ENCODE data around the gene OLFM1.

DNA sequence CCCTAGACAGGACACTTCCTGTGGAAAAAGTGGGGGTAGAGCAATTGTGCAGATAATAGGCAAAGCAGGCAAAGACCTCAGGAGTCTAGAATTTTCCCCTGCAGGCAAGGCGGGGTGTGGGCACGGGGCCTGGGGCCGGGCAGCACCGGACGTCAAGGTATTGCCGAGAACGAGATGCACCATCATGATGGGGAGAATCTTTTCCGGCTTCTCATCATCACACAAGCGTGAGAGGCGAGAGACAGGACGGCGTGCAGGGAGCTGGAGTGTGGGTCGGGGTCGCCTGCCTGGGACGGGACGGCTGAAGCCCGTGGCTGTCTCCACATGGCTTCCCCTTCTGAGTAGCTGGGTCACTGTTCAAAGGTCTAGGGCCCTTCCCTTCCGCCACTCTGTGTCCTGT lies 44.5 kb downstream of the OLFM1 start:
- TF ChIP-seq, protein P1, sequence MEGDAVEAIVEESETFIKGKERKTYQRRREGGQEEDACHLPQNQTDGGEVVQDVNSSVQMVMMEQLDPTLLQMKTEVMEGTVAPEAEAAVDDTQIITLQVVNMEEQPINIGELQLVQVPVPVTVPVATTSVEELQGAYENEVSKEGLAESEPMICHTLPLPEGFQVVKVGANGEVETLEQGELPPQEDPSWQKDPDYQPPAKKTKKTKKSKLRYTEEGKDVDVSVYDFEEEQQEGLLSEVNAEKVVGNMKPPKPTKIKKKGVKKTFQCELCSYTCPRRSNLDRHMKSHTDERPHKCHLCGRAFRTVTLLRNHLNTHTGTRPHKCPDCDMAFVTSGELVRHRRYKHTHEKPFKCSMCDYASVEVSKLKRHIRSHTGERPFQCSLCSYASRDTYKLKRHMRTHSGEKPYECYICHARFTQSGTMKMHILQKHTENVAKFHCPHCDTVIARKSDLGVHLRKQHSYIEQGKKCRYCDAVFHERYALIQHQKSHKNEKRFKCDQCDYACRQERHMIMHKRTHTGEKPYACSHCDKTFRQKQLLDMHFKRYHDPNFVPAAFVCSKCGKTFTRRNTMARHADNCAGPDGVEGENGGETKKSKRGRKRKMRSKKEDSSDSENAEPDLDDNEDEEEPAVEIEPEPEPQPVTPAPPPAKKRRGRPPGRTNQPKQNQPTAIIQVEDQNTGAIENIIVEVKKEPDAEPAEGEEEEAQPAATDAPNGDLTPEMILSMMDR (conservative IDR thresholded peaks at IDR 0.05; ENCODE audit: low read depth, low read length), result no peak
- no peak for TF ChIP-seq EZH2phosphoT487 (IDR thresholded peaks at IDR 0.05; ENCODE audit: borderline replicate concordance, low read length)
- TF ChIP-seq EZH2 (IDR thresholded peaks at IDR 0.05; ENCODE audit: low read length, unreplicated experiment), result no peak

Measured in PC-3 (cell line).